ENCODE results near the gene DENND4A.

- TF ChIP-seq CTCF (IDR thresholded peaks at IDR 0.05): no peak
- TF ChIP-seq POLR2A (IDR thresholded peaks at IDR 0.05): no peak
These were observed 24.2 kb downstream of the DENND4A start for GRCh38 chr15:65767895-65768294.
